ENCODE data around the gene RALGAPB.
"Not testable (repeated sequence)": the region's sequence is repeated elsewhere in the genome, so short reads cannot be mapped to it uniquely, and the experiment has no call there.

Gene RALGAPB

DNA sequence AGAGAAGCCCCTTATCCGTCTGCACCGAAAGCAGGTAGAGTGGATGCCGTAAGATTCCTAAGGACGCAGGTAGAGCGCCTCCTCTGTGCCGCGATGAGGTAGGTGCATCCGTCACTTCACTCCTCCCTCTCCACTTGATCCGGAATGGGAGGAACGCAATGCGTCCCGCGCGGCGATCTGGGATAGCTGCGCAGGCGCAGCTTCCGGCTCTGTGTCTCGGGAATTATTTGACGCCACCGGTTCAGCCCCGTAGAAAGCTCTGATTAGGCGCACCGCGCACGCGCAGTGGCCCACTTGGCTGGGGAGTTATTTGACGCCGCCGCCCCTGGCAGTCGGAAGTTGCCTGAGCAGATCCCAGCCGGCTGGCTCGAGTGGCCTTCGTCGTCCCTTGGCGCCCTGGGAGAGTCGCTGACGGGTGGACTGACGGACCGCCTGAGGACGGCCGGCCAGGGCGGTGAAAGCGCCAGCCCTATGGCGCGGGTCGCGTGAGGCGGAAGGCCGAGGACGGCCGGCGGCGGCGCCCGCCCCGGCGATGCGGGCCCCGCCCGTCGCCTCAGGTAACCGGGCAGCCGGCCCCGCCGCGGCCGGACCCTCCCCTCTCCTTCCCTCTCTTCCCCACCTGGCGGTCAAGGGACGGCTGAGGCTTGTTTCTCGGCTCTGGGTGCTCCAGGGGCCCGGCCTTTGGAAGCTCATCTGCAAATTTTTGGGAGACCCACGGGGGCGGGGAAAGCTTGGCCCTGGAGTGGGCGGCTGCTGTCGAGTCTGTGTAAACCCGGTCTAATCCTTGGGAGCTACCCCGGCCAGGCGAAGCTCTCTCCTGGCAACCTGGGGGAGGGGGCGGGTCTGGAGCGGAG lies at the start of gene RALGAPB:
RALGAPB (plus strand) TSS at position 331 of the 854 bp plus-strand sequence. CDS start 15,590 bp downstream, outside the sequence.
- peak; percentile 97 for DNase-seq

DNA sequence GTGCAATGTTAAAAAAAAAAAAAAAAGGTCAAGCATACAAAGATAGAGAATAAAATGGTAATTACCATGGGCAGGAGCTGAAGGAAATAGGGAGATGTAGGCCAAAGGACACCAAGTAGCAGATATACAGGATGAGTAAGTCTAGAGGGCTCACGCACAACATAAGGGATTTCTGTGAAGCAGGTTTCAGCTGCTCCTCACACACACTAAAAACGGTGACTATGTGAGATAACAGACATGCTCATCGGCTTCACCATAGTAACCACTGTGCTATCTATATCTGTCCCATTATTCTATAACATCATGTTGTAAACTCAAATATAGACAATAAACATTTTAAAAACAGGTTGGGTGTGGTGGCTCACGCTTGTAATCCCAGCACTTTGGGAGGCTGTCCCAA lies 49.1 kb upstream of the RALGAPB start:
- no peak for DNase-seq

DNA sequence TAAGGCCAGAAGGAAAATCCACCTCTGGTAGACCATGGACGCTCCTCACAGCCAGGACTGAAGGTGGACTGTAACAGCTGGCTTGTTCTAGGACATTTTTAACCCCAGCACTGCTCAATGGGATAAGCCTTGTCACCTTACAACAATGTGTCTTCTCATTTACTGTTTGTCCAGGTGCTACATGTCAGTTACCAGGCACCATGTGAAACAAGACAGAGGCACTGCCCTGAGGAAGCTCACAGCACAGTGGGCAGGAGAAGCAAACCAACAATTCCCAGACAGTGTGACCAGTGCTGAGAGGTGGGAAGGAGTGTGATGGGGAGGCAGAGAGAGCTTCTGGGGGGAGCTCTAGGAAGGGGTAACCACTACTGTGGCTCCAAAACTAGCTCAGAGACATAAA lies 48.2 kb upstream of the RALGAPB start:
- DNase-seq, result no peak

DNA sequence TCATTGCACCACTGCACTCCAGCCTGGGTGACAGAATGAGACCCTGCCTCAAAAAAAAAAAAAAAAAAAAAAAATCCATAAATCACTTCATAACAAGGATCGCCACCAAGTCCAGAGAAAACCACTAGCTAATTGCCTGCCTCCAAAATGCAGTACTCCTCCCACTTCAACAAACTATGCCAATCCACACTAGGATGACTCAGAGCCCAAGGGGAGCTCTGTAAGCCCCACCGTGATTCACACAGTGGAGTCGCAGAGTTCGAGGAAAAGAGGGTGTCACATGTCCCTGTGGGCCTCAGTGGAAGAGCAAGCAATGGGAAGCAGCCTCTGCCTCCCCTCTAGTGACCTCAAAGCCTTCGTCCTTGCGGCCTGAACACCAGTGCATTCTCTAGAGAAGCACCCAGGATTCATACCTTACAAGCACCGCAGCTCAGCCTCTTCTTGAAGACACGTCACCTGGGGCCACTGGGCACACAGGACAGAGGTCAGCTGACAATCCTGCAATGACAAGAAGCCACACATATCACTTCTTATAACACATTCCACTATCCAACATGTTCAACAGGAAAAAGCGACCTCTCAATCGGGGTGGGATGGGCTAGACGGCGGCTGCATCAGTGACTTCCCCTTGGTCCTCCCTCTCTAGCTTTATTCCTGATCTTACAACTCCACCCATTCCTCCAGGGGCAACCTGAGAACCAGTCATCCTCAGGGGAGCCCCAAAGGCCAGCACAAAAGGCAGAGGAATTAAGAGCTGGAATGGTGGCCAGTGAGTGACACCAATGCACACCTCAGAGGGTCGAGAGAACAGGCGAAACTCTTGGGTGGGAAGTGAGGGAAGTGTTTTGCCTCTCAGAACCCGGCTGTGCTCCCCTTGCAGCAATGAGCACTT lies 46.4 kb upstream of the RALGAPB start:
- peak; percentile 21 to 31 for DNase-seq

DNA sequence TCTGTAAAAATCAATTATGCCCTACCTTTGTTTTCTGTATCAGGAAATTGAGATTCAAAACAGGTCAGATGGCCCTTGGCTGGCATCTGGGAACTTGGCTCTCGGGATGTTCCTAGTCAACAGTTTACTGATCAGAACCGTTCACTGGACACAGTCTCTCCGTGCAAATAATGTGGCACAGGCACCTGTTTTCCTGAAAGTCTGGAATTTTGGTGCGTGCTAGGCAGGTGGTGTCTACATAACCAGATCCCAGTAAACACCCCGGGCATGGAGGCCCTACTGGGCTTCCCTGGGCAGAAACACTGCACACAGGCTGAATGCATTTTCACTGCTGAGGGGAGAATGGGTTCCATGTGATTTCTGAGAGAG lies 45.0 kb upstream of the RALGAPB start:
- no peak for DNase-seq

DNA sequence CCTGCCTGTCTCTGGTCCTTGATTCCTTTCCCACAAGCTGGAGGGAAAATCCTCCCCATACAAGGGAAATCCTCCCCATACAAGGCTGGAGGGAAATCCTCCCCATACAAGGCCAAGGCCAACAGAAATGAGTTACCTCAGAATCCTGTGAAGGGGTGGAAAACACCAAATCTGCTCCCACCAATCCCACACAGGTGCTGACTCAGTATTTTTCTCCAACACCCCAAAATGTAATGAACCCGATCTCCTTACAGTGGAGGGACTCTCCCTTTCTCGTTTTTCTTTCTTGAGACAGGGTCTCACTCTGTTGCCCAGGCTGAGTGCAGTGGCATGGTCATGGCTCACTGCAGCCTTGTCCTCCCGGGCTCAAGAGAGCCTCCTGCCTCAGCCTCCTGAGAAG lies 43.8 kb upstream of the RALGAPB start:
- DNase-seq, result no peak

DNA sequence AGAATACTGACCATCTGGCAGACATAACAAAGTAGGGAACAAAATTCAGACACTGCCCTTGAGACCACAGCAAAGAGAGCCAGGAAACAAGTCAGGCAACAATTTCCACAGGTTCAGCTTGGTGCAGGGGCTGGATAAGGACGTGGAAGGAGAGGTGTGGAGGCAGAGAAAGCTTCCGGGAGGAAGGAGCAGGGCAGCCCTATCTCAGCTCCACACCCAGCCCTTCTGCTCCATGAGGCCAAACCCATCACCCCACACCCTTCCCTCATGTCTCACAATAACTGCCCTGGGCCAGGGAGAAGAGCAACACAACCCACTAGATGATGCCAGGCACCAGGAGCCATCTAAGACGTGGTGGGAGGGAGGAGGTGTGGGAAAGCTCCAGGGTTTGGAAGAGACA lies 43.3 kb upstream of the RALGAPB start:
- DNase-seq, result no peak

DNA sequence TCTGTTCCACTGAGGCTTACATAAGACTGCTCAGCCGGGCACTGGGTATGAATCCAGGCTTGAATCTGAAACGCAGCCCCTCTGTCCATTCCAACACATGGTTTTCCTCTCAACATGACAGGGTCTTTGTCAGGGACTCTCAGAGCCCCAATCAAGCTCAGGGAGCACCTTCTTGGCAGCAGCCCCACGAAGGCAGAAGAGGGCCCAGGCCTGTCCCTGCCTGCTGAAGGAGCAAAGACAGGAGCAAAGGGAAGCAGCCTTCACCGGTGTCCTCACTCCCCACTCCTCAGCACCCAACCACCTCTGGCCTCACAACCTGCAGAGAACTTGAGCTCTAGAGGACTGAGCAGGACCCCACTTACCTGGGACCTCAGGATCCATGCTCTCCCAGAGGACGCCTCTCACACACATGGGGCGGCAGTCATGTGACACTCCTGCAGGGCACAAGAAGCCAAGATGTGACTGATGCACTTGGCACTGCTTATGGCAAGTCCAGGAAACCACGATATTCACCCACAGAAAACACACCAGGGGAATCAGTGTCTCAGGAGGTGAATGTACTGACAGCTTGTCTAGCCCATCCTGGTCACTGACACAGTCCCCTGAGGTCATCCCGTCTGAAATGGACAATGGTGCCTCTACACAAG lies 41.8 kb upstream of the RALGAPB start:
- no peak for DNase-seq

DNA sequence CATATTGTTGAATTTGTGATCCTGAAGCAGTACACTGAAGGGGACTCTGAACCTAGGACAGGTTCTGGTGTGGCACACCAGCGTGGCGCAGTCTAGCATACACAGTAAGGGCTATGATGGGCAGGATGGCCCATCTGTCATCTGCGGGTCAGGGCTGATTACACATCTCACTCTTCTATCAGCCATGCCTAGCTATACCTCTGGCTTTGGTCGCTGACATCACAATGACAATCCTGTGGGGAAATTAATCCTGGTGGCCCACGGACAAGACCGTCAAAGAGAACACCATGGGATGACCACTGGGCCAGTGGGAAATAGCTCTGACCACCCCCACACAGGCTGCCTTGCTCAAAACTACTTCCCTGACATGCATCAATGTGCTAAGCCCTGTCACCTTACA lies 40.4 kb upstream of the RALGAPB start:
- no peak for DNase-seq

DNA sequence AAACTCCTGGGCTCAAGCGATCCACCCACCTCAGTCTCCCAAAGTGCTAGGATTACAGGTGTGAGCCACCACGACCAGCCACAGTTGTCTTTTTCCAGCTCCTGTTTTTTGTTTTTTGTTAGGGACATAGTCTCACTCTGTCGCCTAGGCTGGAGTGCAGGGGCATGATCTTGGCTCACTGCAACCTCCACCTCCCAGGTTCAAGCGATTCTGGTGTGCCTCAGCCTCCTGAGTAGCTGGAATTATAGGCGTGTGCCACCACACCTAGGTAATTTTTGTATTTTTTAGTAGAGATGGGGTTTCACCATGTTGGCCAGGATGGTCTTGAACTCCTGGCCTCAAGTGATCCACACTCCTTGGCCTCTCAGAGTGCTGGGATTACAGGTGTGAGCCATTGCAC lies 39.8 kb upstream of the RALGAPB start:
- DNase-seq, result not testable (repeated sequence)

DNA sequence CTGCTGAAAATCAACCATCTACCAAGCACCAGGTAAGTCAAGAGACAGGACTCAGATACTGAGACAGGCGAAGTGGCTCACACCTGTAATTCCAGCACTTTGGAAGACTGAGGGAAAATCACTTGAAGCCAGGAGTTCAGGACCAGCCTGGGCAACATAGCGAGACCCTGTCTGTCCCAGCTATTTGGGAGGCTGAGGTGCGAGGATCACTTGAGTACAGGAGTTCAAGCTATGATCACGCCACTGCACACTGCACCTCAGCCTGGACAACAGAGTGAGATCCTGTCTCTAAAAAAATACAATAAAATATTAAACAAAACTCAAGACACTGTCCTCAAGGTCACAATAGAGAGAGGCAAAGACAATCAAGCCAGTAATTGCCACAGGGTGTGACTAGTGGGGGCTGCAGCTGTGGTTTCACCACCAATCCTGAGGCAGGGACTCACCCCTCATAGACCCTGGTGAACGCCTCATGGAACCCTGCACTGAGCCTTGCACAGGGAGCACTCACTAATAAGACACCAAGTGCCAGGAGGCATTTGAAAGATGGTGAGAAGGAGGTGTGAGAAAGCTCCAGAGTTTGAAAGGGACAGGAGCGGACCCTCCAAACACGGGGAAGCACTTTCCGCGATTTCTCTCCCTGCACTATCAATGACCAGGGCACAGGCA lies 39.2 kb upstream of the RALGAPB start:
- no peak for DNase-seq

DNA sequence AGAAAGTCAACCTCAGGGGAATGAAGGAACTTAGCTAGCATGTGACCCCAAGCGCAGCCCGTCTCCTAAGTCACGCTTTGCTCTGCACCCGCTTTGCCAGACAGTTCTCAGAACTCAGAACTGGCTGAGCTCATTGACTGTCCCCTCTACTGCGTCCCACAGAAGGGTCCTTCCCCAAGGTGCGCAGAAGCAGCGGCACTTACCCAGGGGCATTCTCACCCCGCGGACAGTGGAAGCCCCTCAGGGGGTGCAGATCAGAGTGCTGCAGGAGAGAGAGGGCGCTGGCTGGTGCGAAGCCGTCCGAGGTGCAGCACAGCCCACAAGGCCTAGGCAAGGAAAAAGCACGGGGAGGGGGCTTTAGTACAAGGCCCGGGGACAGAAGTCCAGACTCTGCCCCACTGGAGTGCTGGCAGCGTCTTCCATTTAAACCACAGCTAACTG lies 38.3 kb upstream of the RALGAPB start:
- peak in 1 of 2 experiments; percentile 12 for DNase-seq

DNA sequence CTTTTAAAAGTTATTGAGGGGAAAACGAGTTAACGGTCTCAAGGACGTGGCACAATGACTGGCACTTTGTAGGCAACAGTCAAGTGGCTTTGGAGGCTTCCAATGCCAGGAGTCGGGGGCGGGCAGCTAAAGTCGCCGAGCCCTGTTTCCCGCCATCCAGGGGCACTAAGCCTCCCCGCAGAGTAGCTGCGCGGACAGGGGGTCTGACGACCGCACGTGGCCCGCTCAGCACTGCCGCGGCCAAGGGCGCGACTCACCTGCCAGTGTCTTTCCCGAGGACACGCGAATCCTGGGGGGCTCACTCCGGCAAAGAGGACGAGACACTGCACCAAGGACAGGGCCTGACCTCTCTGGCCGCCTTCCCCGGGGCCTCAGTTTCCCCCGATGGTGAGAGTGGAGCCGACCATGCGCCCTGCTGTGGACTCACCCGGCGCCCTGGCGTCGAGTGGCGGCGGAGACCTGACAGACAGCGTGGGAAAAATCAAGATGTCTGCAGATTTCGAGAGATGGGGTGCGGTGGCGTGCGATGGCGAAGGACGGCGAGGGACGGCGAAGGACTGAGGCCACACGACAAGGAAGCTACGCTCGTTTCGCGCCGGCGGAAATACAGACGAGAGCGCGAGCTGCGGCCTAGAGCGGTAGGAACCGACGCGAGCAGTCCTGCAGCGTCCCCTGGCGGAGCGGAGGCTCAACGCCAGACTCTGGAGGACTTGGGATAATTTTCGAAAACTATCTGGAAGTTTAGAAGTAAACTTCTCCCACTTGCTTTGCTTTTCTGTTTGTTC lies 37.7 kb upstream of the RALGAPB start, which contains the start of gene SNHG17:
SNHG17 (minus strand) TSS at position 559 of the 785 bp plus-strand sequence.
- peak; percentile 93 to 94 for DNase-seq

DNA sequence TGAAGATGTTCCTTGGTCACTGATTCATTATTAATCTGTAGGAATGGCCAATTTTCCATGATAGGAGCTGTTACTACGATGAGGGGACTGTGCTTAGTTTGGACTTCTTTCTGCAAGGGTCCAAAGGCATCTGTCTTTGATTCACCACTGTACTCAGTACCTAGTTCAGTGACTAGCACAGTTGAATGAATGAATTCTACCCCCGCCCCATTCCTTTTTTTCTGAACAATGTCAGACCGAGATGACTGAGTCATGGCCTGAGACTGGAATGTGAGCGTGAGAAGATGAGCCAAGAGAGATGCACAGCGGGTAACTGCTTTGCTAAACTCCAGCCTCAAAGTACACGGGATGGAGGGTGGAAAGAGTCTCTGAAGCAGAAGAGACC lies 37.1 kb upstream of the RALGAPB start:
- DNase-seq, result no peak

DNA sequence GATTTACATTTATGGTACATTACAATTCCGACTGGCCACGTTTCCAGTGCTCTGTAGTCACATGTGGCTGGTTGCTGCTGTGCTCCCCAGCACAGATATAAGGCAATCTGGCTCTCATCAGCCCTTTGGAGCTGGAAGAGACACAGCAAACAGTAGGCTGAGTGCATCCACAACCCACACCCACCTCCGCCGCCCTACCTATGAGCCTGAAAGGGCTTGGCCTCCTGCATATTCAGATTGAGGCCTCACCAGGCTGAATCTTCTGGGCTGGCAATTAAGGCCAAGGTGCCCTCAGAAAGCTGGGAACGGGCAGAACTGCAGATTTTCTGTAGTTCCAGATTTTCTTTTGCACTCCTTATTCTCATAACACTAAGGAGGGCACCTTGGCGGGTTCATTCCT lies 34.8 kb upstream of the RALGAPB start:
- DNase-seq, result no peak

DNA sequence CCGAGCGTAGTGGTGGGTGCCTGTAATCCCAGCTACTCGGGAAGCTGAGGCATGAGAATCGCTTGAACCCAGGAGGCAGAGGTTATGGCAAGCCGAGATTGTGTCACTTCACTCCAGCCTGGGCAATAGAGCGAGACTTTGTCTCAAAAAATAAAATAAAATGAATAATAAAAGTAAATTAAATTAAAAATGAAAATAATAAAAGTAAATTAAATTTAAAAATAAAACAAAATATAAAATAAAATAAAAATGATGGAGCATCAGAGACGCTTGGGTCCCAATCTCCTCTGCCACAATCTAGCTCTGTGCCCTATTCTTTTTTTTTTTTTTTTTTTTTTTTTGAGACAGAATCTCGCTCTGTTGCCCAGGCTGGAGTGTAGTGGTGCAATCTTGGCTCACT lies 31.5 kb upstream of the RALGAPB start:
- not testable (repeated sequence) for DNase-seq

DNA sequence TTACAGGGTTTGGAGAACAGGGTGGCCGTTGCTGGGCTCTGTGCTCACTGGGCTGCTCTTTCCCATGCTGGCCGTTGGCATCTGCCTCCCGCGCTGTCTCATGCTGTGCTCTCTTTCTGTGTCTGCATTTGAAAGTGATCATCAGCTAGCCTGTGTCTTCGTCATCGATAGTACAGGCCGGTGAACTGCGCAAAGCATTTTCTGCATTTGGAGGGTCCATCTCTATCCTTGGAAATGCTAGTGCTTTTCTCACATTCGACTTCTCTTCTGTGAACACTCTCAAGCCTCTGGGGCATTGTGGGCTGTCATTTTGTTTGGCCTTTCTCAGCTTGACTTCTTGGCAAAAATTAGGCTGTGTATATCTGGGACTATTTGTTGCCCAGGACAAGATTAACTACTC lies 30.7 kb upstream of the RALGAPB start:
- DNase-seq, result no peak

DNA sequence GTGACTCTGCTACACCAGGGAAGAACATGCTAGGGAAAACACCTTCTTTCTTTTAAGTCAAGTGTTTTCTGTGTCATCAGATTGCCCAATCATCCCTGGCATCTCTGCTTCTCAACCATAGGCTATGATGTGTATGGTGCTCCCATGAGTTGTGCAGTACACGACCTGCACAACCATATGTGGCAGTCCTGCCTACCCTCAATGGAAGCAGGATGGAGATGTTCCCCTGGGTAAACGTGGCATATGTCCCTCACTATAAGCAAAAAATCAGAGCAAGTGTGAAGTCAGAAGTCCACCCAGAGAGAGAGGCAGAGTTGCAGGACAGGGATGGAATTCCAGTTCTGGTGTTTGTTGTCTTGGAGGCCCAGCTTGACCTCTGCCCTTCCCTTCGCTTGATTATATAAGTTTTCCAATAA lies 27.3 kb upstream of the RALGAPB start:
- DNase-seq, result no peak

DNA sequence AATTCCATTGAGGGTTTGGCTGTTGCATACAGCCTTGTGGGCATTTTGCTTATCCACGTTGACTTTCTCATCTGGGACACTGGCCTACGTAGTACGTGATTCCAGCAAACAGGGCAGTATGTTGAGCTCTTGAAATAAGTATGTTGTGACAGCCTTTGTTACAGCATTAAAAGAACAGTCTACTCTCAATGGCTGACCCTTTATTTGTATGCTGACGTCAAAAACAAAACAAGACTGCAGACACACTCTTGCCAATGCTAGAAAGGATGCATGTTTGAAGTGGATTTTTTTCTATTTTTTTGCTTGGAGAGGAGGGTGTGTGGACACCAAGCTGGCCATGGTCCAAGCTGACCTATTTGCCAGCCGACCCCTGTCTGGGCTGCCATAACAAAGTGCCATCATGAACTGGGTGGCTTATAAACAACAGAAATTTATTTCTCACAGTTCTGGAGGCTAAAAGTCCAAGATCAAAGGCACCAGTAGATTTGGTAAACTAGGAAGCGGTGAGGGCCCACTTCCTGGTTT lies 26.7 kb upstream of the RALGAPB start:
- no peak for DNase-seq

DNA sequence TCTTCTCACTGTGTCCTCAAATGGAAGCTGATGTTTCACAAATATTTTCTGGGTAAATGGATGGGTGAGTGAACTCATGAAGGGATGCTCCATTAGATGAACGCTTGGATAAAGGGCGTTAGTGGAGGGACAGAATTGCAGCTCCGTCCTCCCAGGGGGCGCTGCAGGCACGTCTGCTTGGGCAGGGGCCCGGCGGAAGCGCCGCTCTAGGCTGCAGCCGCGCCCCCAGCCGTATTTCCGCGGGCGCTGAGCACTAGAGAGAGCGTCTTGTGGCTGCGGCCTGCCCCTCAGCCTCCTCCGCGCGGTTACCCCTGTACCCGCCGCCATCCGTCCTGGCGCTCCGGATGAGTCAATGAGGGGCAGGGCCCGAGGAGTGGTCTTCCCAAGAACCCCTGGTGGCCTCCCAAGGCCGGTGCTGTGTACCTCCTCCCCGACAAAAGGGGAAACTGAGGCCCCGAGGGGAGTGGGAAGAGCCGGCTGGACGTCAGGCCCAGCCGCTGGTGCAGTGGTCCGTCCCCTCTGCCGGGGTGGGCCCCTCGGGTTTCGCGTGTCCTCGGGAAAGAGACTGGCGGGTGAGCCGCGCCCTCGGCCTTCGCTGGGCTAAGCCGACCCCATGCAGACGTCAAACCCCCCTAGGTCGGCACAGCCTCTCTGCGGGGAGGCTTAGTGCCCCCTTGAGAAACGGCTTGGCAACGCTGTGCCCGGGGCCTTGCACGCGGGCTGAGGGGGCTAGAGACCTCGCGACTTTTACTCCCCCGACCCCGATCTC lies 26.0 kb upstream of the RALGAPB start:
- DNase-seq, result peak; percentile 93

DNA sequence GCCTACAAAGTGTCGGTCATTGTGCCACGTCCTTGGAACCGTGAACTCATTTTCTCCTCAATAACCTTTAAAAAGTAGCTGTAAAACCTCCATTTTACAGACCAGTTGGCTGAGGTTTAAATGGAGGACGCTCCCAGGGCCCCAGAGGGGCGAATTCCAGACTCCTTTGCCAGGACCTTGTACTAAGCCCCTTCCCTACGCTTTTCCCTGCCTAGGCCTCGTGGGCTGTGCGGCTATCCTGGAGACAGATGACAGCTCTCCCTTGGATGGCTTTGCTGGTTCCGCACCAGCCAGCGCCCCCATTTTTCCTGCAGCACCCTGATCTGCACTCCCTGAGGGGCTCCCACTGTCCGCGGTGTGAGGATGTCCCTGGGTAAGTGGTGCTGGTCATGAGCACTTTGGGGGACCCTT lies 25.4 kb upstream of the RALGAPB start:
- no peak for DNase-seq
